Measurements from ENCODE around the gene PPP1R27.

The PPP1R27 gene

GRCh38 chr17:81822996-81823819 is 11.6 kb downstream of the PPP1R27 start:
- H3K4me1 ChIP-seq (ENCODE audit: control insufficient read depth in 1 of 2, insufficient read depth in 2 of 2, low read length in 2 of 2), result peaks cover 4 to 11% of the 10 kb centered on the region in 2 donors
- no peaks in the 10 kb centered on the region for H3K27me3 ChIP-seq (ENCODE audit: low read depth, low read length)
- peaks cover 0 to 20% of the 10 kb centered on the region in 2 donors for H3K36me3 ChIP-seq (ENCODE audit: control insufficient read depth in 1 of 2, insufficient read depth in 2 of 2, low read length in 2 of 2)
- H3K4me3 ChIP-seq (ENCODE audit: low read depth in 1 of 2, low read length in 2 of 2), result no peak overlapping the region
- no peak overlapping the region for H3K27ac ChIP-seq (ENCODE audit: low read length)
- no peaks in the 10 kb centered on the region for H3K9me3 ChIP-seq (ENCODE audit: control insufficient read depth in 1 of 2, low read length in 2 of 2)

- Histone ChIP-seq H3K36me3 (ENCODE audit: control insufficient read depth in 1 of 2, insufficient read depth in 2 of 2, low read length in 2 of 2) (peaks cover 0 to 20% of the 10 kb centered on the region in 2 donors), H3K4me3 (ENCODE audit: low read depth in 1 of 2, low read length in 2 of 2) (no peak overlapping the region), H3K4me1 (ENCODE audit: control insufficient read depth in 1 of 2, insufficient read depth in 2 of 2, low read length in 2 of 2) (peaks cover 4 to 11% of the 10 kb centered on the region in 2 donors), H3K9me3 (ENCODE audit: control insufficient read depth in 1 of 2, low read length in 2 of 2) (no peaks in the 10 kb centered on the region), H3K27me3 (ENCODE audit: low read depth, low read length) (no peaks in the 10 kb centered on the region), H3K27ac (ENCODE audit: low read length) (peak overlapping the region; percentile 87)
Measured at GRCh38 chr17:81822312-81822637, 12.6 kb downstream of the PPP1R27 start.

GRCh38 chr17:81821603-81822311 is 13.1 kb downstream of the PPP1R27 start:
- Histone ChIP-seq H3K36me3 (ENCODE audit: control insufficient read depth in 1 of 2, insufficient read depth in 2 of 2, low read length in 2 of 2) (peaks cover 0 to 20% of the 10 kb centered on the region in 2 donors), H3K4me3 (ENCODE audit: low read depth in 1 of 2, low read length in 2 of 2) (peak overlapping the region in 1 of 2 donors; percentile 7), H3K9me3 (ENCODE audit: control insufficient read depth in 1 of 2, low read length in 2 of 2) (no peaks in the 10 kb centered on the region), H3K4me1 (ENCODE audit: control insufficient read depth in 1 of 2, insufficient read depth in 2 of 2, low read length in 2 of 2) (peaks cover 4 to 11% of the 10 kb centered on the region in 2 donors), H3K27me3 (ENCODE audit: low read depth, low read length) (no peaks in the 10 kb centered on the region), H3K27ac (ENCODE audit: low read length) (peak overlapping the region; percentile 87)

- Histone ChIP-seq H3K27ac (ENCODE audit: low read length) (no peak overlapping the region), H3K4me1 (ENCODE audit: control insufficient read depth in 1 of 2, insufficient read depth in 2 of 2, low read length in 2 of 2) (peaks cover 4 to 11% of the 10 kb centered on the region in 2 donors), H3K36me3 (ENCODE audit: control insufficient read depth in 1 of 2, insufficient read depth in 2 of 2, low read length in 2 of 2) (peaks cover 0 to 20% of the 10 kb centered on the region in 2 donors), H3K4me3 (ENCODE audit: low read depth in 1 of 2, low read length in 2 of 2) (no peak overlapping the region), H3K9me3 (ENCODE audit: control insufficient read depth in 1 of 2, low read length in 2 of 2) (no peaks in the 10 kb centered on the region), H3K27me3 (ENCODE audit: low read depth, low read length) (no peaks in the 10 kb centered on the region)
Measured at GRCh38 chr17:81821147-81821546, 13.7 kb downstream of the PPP1R27 start.

- peaks cover 4 to 11% of the 10 kb centered on the region in 2 donors for H3K4me1 ChIP-seq (ENCODE audit: control insufficient read depth in 1 of 2, insufficient read depth in 2 of 2, low read length in 2 of 2)
- no peaks in the 10 kb centered on the region for H3K27me3 ChIP-seq (ENCODE audit: low read depth, low read length)
- no peak overlapping the region for H3K4me3 ChIP-seq (ENCODE audit: low read depth in 1 of 2, low read length in 2 of 2)
- H3K27ac ChIP-seq (ENCODE audit: low read length), result no peak overlapping the region
- H3K9me3 ChIP-seq (ENCODE audit: control insufficient read depth in 1 of 2, low read length in 2 of 2), result no peaks in the 10 kb centered on the region
- H3K36me3 ChIP-seq (ENCODE audit: control insufficient read depth in 1 of 2, insufficient read depth in 2 of 2, low read length in 2 of 2), result peaks cover 0 to 18% of the 10 kb centered on the region in 2 donors
Measured at GRCh38 chr17:81819708-81820107, 15.1 kb downstream of the PPP1R27 start.

GRCh38 chr17:81817758-81818147 is 17.1 kb downstream of the PPP1R27 start:
- Histone ChIP-seq H3K4me1 (ENCODE audit: control insufficient read depth in 1 of 2, insufficient read depth in 2 of 2, low read length in 2 of 2) (peaks cover 4 to 11% of the 10 kb centered on the region in 2 donors), H3K9me3 (ENCODE audit: control insufficient read depth in 1 of 2, low read length in 2 of 2) (no peaks in the 10 kb centered on the region), H3K36me3 (ENCODE audit: control insufficient read depth in 1 of 2, insufficient read depth in 2 of 2, low read length in 2 of 2) (no peaks in the 10 kb centered on the region), H3K27me3 (ENCODE audit: low read depth, low read length) (no peaks in the 10 kb centered on the region), H3K4me3 (ENCODE audit: low read depth in 1 of 2, low read length in 2 of 2) (no peak overlapping the region), H3K27ac (ENCODE audit: low read length) (no peak overlapping the region)

GRCh38 chr17:81815646-81815986 is 19.2 kb downstream of the PPP1R27 start:
- H3K36me3 ChIP-seq (ENCODE audit: control insufficient read depth in 1 of 2, insufficient read depth in 2 of 2, low read length in 2 of 2), result no peaks in the 10 kb centered on the region
- H3K4me3 ChIP-seq (ENCODE audit: low read depth in 1 of 2, low read length in 2 of 2), result no peak overlapping the region
- H3K4me1 ChIP-seq (ENCODE audit: control insufficient read depth in 1 of 2, insufficient read depth in 2 of 2, low read length in 2 of 2), result no peaks in the 10 kb centered on the region
- H3K27ac ChIP-seq (ENCODE audit: low read length), result no peak overlapping the region
- H3K27me3 ChIP-seq (ENCODE audit: low read depth, low read length), result no peaks in the 10 kb centered on the region
- no peaks in the 10 kb centered on the region for H3K9me3 ChIP-seq (ENCODE audit: control insufficient read depth in 1 of 2, low read length in 2 of 2)

GRCh38 chr17:81814748-81815645 is 19.9 kb downstream of the PPP1R27 start:
- Histone ChIP-seq H3K4me1 (ENCODE audit: control insufficient read depth in 1 of 2, insufficient read depth in 2 of 2, low read length in 2 of 2) (no peaks in the 10 kb centered on the region), H3K27me3 (ENCODE audit: low read depth, low read length) (peaks cover 3% of the 10 kb centered on the region), H3K27ac (ENCODE audit: low read length) (no peak overlapping the region), H3K4me3 (ENCODE audit: low read depth in 1 of 2, low read length in 2 of 2) (no peak overlapping the region), H3K36me3 (ENCODE audit: control insufficient read depth in 1 of 2, insufficient read depth in 2 of 2, low read length in 2 of 2) (no peaks in the 10 kb centered on the region), H3K9me3 (ENCODE audit: control insufficient read depth in 1 of 2, low read length in 2 of 2) (no peaks in the 10 kb centered on the region)

GRCh38 chr17:81813861-81814683 is 20.8 kb downstream of the PPP1R27 start:
- H3K27me3 ChIP-seq (ENCODE audit: low read depth, low read length), result peaks cover 11% of the 10 kb centered on the region
- no peak overlapping the region for H3K4me3 ChIP-seq (ENCODE audit: low read depth in 1 of 2, low read length in 2 of 2)
- H3K4me1 ChIP-seq (ENCODE audit: control insufficient read depth in 1 of 2, insufficient read depth in 2 of 2, low read length in 2 of 2), result no peaks in the 10 kb centered on the region
- no peaks in the 10 kb centered on the region for H3K9me3 ChIP-seq (ENCODE audit: control insufficient read depth in 1 of 2, low read length in 2 of 2)
- H3K27ac ChIP-seq (ENCODE audit: low read length), result no peak overlapping the region
- no peaks in the 10 kb centered on the region for H3K36me3 ChIP-seq (ENCODE audit: control insufficient read depth in 1 of 2, insufficient read depth in 2 of 2, low read length in 2 of 2)

GRCh38 chr17:81813371-81813684 is 21.5 kb downstream of the PPP1R27 start:
- Histone ChIP-seq H3K27ac (ENCODE audit: low read length) (no peak overlapping the region), H3K36me3 (ENCODE audit: control insufficient read depth in 1 of 2, insufficient read depth in 2 of 2, low read length in 2 of 2) (no peaks in the 10 kb centered on the region), H3K9me3 (ENCODE audit: control insufficient read depth in 1 of 2, low read length in 2 of 2) (no peaks in the 10 kb centered on the region), H3K27me3 (ENCODE audit: low read depth, low read length) (peaks cover 11% of the 10 kb centered on the region), H3K4me1 (ENCODE audit: control insufficient read depth in 1 of 2, insufficient read depth in 2 of 2, low read length in 2 of 2) (no peaks in the 10 kb centered on the region), H3K4me3 (ENCODE audit: low read depth in 1 of 2, low read length in 2 of 2) (no peak overlapping the region)
